Kidney glomerular epithelial cell (primary cell): ENCODE measurements around the gene MS4A5.
"Not testable (repeated sequence)": the region's sequence is repeated elsewhere in the genome, so short reads cannot be mapped to it uniquely, and the experiment has no call there.

Experiments
- DNase-seq: peaks from one replicate; lab custom pipeline; 2025; lab: John Stamatoyannopoulos, UW

Gene MS4A5, protein sequence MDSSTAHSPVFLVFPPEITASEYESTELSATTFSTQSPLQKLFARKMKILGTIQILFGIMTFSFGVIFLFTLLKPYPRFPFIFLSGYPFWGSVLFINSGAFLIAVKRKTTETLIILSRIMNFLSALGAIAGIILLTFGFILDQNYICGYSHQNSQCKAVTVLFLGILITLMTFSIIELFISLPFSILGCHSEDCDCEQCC

GRCh38 chr11:60429272-60429671 lies at the start of gene MS4A5:
Gene MS4A5 (plus strand): TSS chr11:60429572. CDS start chr11:60429675, 103 bp downstream.
- no peak for DNase-seq

GRCh38 chr11:60389279-60389910 lies 40.0 kb upstream of the MS4A5 start:
- no peak for DNase-seq

DNA sequence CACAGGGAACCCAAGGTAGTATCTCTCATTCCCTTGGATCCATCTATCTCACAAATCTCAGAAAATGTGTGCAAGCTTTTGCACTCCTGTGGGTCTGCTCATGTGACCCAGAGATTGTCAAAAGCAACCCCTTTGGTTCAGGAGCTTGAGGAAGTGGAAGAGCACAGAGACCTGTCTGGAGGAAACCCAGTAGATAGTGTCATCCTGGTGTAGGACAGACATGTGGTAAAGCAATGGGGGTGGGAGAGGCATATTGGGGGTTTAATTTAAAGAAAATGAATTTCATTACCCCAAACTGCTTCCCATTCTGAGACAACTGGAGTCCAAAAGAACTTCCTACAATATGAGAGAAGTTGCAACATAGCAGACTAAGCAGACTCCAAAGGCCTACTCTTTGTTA lies 39.0 kb upstream of the MS4A5 start:
- DNase-seq: no peak

- no peak for DNase-seq
These were observed 37.0 kb upstream of the MS4A5 start for GRCh38 chr11:60392361-60392760.

- DNase-seq: no peak
These were observed 36.4 kb upstream of the MS4A5 start for GRCh38 chr11:60393016-60393415.

DNA sequence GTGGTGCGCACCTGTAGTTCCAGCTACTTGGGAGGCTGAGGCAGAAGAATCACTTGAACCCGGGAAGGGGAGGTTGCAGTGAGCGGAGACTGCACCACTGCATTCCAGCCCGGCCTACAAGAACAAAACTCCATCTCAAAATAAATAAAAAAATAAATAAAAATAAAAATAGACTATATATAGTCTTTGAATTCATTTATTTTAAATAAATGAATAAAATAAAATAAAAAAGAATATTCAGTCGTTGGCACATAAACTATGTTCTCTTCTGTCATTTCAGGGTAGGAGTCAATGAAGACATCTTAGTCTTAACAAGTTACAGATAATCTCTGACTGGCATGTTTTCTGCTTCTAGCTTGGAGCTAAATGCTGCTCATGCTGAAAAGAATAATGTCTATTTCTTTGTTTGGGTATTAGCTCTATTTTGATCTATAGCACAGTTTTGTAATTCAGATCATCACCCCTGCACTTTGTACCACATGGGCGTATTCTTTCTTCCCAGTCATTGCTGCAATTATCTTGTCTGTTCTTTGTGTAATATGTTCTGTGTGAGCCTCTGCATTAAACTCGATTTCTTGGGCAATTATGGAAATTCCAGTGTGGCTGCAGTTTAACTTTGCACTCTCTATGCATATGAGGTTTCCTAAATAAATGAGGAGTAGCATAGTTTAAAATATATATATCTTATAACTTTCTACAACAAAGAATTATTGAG lies 34.5 kb upstream of the MS4A5 start:
- no peak for DNase-seq

DNA sequence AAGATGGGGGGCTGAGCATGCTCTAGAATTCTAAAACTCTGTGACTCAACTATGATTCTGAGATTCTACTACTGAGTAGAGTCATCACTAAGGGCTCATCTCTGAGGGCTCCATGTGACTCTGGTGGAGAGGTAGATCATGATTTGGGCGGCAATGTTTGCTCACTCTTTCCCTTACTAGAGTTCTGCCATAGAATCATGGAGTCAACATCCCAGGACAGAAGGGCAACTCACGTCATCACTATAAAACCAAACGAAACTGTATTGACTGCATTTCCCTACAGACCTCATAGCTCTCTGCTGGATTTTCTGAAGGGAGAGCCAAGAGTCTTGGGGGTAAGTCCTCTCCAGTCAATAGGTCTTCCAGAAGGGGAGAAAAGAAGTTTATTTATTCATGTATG lies 33.0 kb upstream of the MS4A5 start, which contains the start of gene MS4A14:
MS4A14 (plus strand) TSS at position 78 of the 400 bp plus-strand sequence; CDS start at position 198, 120 bp downstream.
- DNase-seq: no peak

GRCh38 chr11:60396799-60397198 lies 32.6 kb upstream of the MS4A5 start:
- DNase-seq: no peak

GRCh38 chr11:60420015-60420414 lies 9.4 kb upstream of the MS4A5 start:
- DNase-seq: no peak

- no peak for DNase-seq
These were observed 6.8 kb upstream of the MS4A5 start for GRCh38 chr11:60422609-60423008.

DNA sequence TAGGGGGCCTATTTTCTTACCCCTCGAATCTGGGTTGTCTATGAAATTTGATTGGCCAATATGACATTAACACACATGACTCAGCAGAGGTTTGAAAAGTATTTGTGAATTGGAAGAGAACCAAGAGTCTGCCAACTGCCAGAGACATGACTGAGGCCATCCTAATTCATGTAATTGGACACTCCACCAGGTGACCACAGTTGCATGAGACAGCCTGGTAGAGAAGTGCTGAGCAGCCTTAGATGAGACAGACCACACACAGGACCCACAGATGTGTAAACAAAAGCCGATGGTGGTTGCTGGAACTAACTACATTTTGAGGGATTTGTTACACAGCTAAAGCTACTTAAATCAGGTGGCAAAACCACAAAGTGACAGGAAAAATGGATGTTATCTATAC lies 855 bp upstream of the MS4A5 start:
- no peak for DNase-seq

- no peak for DNase-seq
These were observed 1.9 kb downstream of the MS4A5 start for GRCh38 chr11:60431251-60431650.

- no peak for DNase-seq
These were observed 4.0 kb downstream of the MS4A5 start for GRCh38 chr11:60433401-60433800.

GRCh38 chr11:60447070-60447469 lies 17.7 kb downstream of the MS4A5 start:
- no peak for DNase-seq

DNA sequence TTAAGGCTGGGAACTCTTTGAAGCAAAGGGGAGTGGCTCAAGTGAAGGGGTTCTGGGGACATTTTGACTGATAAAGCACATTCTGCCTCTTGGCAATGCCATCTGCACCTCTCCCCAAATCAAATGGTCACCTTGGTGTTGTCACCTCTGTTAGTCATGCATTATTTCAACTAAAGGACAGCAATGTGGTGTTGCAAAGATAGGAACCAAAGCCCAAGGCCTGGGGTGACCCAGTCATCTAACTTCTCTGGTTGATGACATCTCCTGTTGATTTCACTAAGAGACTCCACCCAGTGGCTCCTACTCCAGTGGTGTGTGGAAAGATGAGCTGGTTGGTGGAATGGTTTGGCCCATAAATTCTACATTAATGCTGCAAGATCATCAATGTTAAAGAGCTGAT lies 18.5 kb downstream of the MS4A5 start:
- DNase-seq: no peak

DNA sequence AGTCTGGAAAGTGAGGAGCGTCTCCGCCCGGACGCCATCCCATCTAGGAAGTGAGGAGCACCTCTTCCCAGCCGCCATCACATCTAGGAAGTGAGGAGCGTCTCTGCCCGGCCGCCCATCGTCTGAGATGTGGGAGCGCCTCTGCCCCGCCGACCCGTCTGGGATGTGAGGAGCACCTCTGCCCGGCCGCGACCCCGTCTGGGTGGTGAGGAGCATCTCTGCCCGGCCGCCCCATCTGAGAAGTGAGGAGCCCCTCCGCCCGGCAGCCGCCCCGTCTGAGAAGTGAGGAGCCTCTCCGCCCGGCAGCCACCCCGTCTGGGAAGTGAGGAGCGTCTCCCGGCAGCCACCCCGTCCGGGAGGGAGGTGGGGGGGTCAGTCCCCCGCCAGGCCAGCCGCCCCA lies 21.8 kb downstream of the MS4A5 start:
- DNase-seq: not testable (repeated sequence)

DNA sequence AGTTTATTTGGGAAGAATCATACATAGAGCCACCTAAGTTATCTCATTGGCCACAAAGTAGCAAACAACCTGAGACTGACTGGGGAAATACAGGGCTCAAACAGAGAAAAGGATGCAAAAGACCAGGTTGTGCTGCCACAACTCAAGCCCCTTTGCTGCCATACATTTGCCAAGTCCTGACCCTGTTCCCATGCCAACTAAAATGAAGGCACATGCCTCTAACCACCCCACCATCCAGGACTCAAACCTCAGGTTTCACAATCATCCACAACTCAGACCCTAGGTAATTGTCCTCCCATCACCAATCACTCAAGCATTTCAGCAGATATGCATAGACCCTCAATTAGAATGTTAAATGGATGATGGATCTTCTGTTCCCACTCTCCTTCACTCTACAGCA lies 24.8 kb downstream of the MS4A5 start:
- DNase-seq: no peak

GRCh38 chr11:60455531-60456042 lies 26.2 kb downstream of the MS4A5 start, which contains the start of gene MS4A1:
Gene MS4A1 (plus strand): TSS chr11:60455847. CDS start chr11:60462375, 6,528 bp downstream.
- no peak for DNase-seq

GRCh38 chr11:60457576-60457975 lies 28.2 kb downstream of the MS4A5 start:
- no peak for DNase-seq

DNA sequence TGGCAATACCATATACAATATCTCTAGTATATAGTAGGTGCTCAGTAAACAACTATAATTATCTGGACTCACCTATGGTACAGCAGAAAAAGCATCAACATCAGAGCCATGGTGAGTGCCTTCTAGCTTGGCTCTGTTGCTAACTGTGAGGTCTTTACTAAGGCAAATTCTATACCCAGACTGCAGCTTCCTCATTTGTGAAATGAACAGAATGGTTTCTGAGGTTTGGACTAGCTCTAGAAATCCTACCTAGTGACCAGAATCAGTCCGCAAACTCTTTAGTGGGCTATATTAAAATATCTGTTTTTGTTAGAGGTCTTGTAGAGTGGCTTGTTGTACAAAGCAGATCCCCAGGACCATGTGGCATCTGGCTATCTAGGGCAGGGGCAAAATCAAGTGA lies 30.0 kb downstream of the MS4A5 start:
- no peak for DNase-seq

DNA sequence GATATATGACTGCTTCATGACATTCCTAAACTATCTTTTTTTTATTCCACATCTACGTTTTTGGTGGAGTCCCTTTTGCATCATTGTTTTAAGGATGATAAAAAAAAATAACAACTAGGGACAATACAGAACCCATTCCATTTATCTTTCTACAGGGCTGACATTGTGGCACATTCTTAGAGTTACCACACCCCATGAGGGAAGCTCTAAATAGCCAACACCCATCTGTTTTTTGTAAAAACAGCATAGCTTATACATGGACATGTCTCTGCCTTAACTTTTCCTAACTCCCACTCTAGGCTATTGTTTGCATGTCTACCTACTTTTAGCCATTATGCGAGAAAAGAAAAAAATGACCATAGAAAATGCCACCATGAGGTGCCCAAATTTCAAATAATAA lies 39.5 kb downstream of the MS4A5 start:
- DNase-seq: no peak

DNA sequence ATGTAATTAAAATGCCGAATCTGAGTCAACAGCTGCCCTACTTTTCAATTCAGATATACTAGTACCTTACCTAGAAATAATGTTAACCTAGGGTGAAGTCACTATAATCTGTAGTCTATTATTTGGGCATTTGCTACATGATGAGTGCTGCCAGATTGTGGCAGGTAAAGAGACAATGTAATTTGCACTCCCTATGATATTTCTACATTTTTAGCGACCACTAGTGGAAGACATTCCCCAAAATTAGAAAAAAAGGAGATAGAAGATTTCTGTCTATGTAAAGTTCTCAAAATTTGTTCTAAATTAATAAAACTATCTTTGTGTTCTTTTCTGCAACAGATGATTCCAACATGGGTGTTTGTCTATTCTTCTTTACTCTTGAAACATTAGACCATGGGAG lies 40.4 kb downstream of the MS4A5 start:
- no peak for DNase-seq

- no peak for DNase-seq
These were observed 47.7 kb downstream of the MS4A5 start for GRCh38 chr11:60477035-60477445.
